Measurements from ENCODE around the gene PMS1. TPM values are rescaled to one million over a fixed set of nuclear protein-coding genes. Genes with fewer than 3 reads are reported as not detected.

PMS1 gene
- total and polyA plus RNA-seq, 7 donors = 4.6 to 20.3 (median 10.2) TPM

DNA sequence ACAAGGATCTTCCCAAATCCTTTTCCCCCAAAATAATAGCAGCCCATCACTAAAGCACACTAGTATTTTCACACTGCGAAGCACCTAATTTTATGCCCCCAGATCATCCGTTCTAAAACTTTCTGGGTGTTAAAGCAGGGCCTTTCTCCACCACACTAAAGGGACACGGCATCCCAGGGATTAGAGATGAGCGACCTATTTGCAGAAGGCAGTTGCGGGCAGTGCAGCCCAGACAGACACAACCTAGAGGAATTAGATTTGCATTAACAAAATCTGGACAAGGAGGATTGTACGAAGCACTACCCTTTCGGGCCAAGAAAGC lies 22.1 kb upstream of the PMS1 start:
- ATAC-seq (no peak), DNase-seq (no peak)
- Histone ChIP-seq H3K27me3 (ENCODE audit: insufficient read depth in 3 of 3, low read length in 2 of 3) (no peaks in the 10 kb centered on the region), H3K9me3 (no peaks in the 10 kb centered on the region), H3K36me3 (ENCODE audit: insufficient read depth in 1 of 2, low read depth in 1 of 2) (peaks cover 0 to 16% of the 10 kb centered on the region in 2 donors), H3K27ac (peak overlapping the region; percentile 93), H3K4me3 (peak overlapping the region; percentile 95), H3K4me1 (peaks cover 21% of the 10 kb centered on the region)
- TF ChIP-seq, protein P1, sequence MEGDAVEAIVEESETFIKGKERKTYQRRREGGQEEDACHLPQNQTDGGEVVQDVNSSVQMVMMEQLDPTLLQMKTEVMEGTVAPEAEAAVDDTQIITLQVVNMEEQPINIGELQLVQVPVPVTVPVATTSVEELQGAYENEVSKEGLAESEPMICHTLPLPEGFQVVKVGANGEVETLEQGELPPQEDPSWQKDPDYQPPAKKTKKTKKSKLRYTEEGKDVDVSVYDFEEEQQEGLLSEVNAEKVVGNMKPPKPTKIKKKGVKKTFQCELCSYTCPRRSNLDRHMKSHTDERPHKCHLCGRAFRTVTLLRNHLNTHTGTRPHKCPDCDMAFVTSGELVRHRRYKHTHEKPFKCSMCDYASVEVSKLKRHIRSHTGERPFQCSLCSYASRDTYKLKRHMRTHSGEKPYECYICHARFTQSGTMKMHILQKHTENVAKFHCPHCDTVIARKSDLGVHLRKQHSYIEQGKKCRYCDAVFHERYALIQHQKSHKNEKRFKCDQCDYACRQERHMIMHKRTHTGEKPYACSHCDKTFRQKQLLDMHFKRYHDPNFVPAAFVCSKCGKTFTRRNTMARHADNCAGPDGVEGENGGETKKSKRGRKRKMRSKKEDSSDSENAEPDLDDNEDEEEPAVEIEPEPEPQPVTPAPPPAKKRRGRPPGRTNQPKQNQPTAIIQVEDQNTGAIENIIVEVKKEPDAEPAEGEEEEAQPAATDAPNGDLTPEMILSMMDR (IDR thresholded peaks at IDR 0.05) = no peak
- 1 to 2% (median 1%) methylated on average over 7 of the region's 7 CpGs for WGBS, 3 donors
- intact Hi-C loops (cut with DNase I) = loop anchor here (5.0 to 10.0 kb wide), 3 partner anchors 87 to 1890 kb away; partner anchors contain the start of genes ANKAR (in 1 of the 2) and ASNSD1 (in 1 of the 2)

DNA sequence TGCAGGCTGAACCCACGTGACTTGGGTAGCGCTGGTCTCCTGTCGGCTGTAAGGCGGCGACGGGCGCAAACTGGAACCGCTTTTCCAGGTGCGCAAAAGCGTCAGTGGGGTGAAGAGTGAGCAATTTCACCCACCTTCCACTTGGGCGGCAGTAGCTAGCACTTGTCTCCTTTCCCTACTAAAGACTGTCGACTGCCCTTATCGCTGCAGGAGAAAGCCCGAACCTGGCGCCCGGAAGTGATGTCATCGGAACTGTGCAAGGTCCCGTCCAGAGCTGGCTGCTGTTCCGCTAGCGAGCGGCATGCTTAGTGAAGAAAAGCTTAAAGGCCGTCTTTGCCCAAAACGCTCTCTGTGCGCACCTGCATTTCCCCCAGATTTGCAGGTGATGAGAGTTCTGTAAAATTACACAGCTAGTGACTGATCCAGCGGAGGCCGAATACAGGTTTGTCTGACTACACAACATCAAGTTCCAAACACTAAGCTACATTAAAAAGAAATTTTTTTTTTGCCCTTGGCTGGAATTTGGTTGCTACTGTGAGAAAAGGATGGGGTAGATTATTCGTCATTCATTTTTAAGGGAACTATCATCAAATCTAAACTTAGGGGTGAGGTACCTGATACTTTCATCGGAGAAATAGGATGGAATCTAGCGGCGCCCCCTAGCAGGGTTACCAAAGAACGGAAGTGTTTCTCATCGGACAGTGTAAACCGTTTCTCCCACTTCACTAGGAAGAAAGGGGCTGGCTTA lies 21.5 kb upstream of the PMS1 start, which contains the start of gene OSGEPL1:
Gene OSGEPL1 (minus strand): TSS at position 242 of the 748 bp plus-strand sequence. CDS start 1,152 bp downstream, outside the sequence.
- H3K4me3 ChIP-seq = peak within 1 kb of the TSS; percentile 95
- intact Hi-C loops (cut with DNase I) = loop anchor here (5.0 to 10.0 kb wide), 3 partner anchors 88 to 1890 kb away; partner anchors contain the start of genes ANKAR (in 1 of the 2) and ASNSD1 (in 1 of the 2)
- 0% methylated on average over 33 of the region's 33 CpGs for WGBS, 3 donors
- no peaks in the 10 kb centered on the region for H3K9me3 ChIP-seq
- H3K27me3 ChIP-seq (ENCODE audit: insufficient read depth in 3 of 3, low read length in 2 of 3) = no peaks in the 10 kb centered on the region
- DNase-seq (peak; percentile 92 to 95), ATAC-seq (peak; percentile 96 to 98 (median 97))
- TF ChIP-seq, protein P1 (IDR thresholded peaks at IDR 0.05) = peak; percentile 50
- H3K27ac ChIP-seq = peak within 1 kb of the TSS; percentile 93
- peaks cover 0 to 22% of the 10 kb centered on the region in 2 donors for H3K36me3 ChIP-seq (ENCODE audit: insufficient read depth in 1 of 2, low read depth in 1 of 2)
- H3K4me1 ChIP-seq = peaks cover 16% of the 10 kb centered on the region

DNA sequence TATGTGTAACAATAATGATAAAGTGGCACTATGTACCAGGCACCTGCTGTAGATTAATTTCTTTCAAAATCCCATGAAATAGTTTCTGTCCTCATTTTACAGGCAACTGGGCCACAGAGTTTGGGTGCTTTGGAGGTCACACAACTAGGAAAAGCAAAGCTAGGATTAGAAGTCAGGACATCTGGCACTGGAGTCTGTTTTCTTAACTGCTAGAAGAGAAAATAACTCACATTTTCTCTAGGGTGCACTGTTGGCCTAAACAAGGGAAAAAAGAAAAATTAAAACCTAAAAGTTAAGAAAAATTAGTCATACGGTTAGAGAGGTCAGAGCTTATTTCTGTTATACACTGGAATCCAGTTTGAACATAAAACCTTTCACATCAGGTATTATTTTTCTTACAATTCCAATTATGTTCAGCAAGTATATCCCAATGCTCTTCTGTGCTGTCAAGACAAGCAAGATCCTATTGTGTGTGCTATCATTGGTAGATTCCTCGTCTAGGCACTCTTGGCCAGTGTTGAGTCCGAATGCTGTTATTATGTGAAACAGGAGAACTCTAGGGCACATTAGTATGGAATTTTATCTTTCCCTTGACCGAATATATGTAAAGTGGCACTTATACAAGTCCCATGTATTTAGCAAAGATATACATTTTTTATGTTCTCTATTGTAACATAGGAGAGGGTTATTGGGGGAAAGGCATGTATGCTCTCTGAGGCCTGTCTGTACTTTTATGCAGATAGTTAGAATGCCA lies 20.2 kb upstream of the PMS1 start:
- H3K4me1 ChIP-seq = peaks cover 16% of the 10 kb centered on the region
- TF ChIP-seq, protein P1 (IDR thresholded peaks at IDR 0.05) = no peak
- DNase-seq (no peak), ATAC-seq (no peak)
- no peaks in the 10 kb centered on the region for H3K27me3 ChIP-seq (ENCODE audit: insufficient read depth in 3 of 3, low read length in 2 of 3)
- intact Hi-C loops (cut with DNase I) = loop anchor here (2.0 to 10.0 kb wide), 4 partner anchors 19 to 1892 kb away; partner anchors contain the start of genes ANKAR (in 1 of the 2) and ASNSD1 (in 1 of the 2)
- H3K36me3 ChIP-seq (ENCODE audit: insufficient read depth in 1 of 2, low read depth in 1 of 2) = peaks cover 0 to 34% of the 10 kb centered on the region in 2 donors
- H3K9me3 ChIP-seq = no peaks in the 10 kb centered on the region
- 70 to 83% (median 74%) methylated on average over 4 of the region's 4 CpGs for WGBS, 3 donors
- H3K4me3 ChIP-seq = peak overlapping the region; percentile 95
- H3K27ac ChIP-seq = no peak overlapping the region

DNA sequence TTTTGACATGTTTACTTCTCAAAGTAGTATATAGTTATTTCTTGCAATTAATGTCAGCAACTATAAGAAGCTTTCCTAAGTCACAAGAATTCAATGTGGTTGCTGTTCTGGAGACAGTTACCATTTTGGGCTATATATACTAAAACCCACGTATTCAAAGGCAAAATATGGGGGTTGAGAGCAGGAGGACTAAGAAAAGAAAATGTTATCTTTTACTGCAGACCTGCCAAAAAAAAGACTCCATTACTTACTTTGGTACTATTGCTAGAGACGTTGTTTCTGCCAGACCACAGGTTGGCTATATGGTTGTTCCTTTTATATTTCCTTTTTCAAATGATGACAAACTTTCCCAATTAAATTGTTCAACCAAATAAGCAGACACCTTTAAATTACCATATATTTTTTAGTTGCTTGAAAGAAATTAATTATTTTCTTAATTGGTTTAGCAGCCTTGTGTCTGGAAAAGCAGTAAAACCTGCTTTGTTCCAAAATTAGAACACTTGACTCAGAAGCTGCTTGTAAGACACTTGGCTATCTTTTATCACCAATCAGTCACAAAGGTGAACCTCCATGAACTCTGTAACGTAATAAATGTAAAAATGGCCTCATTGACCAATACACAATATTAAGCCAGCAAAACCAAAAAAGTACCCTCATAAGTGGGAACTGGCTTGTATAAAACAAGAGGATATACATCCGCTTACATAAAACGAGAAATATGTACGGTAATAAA lies 13.5 kb upstream of the PMS1 start:
- Histone ChIP-seq H3K27ac (peak overlapping the region; percentile 72), H3K4me1 (peaks cover 6% of the 10 kb centered on the region), H3K4me3 (no peak overlapping the region), H3K9me3 (no peaks in the 10 kb centered on the region), H3K36me3 (ENCODE audit: insufficient read depth in 1 of 2, low read depth in 1 of 2) (peaks cover 2 to 97% of the 10 kb centered on the region in 2 donors), H3K27me3 (ENCODE audit: insufficient read depth in 3 of 3, low read length in 2 of 3) (no peaks in the 10 kb centered on the region)
- intact Hi-C loops (cut with DNase I) = no loop called here
- 54 to 66% (median 59%) methylated on average over 6 of the region's 6 CpGs for WGBS, 3 donors
- TF ChIP-seq, protein P1 (IDR thresholded peaks at IDR 0.05) = no peak
- ATAC-seq (peak; percentile 72 to 92 (median 84)), DNase-seq (no peak)
